HK-2 (cell line): ENCODE data around the gene VAV2.

Experiments
- DNase-seq: peaks from one replicate; pipeline ENCODE4 v3.0.0-alpha.2; 2018; ENCODE audit not compliant: unreplicated experiment

The VAV2 gene

DNA sequence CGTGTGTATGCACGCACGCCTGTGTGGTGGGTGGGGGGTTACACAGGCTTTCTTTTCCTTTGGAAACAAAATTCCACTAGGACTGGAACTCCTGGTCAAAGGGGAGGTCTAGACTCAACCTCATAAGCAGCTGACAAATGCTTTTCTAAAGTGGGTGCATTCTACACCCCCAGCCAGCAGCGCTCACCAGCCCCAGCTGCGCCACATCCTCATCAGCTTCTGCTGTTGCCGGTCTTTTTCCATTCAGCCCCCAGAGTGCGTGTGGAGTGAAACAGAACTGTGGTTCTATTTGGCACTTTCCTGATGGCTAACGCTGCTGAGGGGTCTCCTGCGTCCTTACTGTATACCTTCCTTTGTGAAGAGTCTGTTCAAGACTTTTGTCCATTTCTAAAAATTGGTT lies 176.3 kb downstream of the VAV2 start:
- DNase-seq: no peak

DNA sequence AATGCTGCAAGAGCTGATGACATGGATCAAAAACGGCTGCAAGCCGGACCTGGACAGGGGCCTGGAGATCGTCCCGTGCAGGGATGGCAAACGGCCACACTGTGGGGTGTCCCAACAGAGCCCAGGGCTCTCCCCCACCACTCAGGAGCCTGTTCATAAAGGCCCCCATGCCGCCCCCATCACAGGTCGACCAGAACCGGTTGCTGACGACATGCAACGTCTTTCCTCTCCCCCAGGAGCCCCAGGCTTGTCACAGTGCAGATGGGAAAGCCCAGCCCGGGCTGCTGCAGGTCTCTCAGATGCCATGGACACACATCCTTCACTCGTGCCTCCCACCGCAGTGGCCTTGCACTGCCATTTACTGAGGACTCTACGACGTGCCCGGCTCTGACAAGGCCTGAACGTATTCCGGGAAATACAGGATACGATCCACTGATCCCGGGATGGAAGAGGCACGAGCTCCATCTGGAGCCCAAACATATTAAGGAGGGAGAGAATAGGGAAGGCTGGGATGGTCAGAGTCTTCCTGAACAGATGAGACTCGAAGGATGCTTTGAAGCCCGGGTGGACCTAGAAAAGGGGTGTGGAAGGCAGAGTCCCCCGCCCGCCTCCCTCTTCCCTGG lies 177.4 kb downstream of the VAV2 start:
- DNase-seq: no peak

DNA sequence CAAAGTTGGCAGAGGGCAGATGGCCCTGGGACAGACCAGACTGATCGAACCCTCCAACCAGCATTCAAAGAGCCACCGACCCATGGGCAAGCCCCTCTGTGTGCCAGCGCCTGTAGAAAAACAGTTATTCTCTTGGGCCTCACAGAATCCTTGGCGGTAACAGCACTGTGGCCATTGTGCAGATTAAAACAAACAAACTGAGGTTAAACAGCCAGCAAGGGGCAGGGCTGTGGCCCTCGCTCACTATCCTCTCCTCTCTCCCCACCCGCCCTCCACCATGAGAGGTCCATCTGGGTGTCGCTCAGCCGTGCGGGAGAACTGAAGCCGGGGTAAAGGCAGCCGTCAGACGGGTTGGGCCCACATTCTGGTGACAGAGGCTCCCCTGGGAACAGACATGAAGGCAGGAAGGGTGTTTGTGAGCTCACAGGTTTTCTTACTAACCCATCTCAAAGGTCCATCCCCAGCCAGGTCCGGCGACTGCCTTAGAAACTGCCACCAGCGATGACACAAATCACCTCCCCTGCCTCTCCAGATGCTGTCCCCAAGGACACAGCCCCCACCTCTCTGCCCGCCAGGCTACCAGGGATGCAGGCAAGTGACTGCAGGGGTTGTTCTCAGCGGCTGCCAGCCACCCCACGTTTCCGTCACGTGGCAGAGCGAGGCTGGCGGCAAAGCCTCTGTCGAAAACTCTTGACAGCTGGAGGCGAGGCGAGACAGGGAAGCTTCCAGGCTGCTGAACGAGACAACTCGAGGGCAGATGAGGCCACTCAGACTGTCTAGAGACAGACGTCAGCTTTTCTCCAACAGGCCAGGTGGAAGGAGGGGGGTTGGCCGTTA lies 178.2 kb downstream of the VAV2 start:
- no peak for DNase-seq

DNA sequence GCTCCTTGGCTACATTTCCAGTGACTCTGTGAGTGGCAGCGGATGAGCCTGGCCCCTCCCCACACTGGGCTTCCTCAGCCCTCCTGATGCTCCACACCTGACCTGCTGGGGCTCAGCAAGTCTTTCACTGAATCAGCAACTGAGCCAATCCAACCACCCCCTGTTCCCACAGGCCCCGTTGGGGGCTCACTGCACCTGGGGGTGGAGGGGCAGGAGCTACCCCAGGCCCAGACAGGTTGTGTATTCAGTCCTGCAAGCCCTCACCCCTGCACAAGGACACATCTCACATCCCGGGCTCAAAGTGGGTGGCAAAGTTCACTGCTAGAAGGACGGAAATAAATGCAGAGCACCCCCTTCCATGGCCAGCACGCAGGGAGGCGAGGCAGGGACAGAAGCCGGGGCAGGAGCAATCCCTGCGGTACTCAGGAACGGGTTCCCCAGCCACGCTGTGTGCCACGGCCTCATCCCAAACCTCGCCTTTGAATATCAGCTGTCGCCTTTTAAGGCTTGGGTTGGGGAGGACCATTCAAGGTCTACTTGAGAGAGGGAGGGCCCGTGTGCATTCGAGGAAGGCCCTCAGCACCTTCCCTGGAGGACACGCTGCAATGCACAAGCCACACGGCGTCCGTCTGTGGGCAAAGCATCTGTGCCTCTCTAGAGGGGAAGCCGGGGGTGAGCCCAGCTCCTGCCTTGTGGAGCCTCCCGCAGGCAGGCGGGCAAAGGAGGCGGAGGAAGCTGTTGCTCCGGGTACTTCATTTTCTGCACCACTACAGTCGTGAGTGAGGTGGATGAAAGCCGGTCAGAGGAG lies 179.0 kb downstream of the VAV2 start:
- DNase-seq: no peak

DNA sequence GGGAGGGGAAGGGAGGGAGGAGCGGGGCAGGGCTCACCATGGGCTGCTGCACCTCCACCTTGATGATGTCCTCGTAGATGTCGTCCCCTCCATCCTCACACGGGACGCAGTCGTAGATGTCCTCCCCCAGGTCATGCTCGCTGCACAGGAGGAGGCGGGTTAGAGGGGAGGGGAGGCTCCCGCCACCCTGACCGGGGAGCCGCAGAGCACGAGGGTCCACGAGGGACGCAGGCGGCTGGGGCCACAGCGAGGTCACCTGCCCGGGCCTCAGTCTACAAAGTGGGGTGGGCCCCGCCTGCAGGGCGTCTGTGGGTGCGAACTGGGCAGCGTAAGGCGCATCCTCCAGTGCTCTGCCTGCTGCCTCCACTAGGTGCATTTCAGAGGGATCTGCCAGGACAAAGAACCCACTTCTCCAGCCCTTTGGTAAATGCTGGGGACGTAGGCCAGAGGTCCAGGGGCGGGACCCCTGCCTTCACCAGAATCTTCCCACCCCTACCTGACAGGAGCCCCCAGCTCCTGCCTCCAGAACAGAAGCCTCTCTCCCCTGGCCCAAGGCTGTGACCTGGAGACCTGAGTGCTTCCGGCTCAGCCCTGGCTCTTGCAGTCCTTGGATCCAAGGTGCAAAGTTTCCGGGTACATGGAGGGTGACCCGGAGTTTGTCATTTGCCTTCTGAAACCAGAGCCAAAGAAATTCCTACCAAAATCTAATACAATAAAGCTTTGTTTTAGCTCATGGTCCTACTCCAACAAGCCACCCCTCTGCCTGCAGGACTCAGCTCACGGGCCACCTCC lies 179.9 kb downstream of the VAV2 start:
- no peak for DNase-seq

DNA sequence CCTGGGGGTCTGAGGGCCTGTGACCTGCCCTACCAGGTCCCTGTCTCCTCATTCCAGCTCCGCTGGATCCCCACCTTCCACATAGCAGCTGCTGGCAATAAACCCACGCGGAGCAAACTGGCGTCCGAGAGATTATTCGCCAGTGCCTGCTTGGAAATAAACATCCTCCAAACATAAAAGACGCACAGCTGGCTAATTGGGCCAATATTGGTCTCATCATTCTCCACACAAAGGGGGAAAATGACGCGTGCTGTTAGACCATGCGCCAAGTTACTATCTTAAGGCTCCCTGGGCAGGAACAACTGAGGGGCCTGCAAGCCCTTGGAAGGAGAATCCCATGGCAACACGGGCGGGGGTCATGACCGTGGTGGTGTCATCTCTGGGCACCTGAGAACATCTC lies 180.7 kb downstream of the VAV2 start:
- DNase-seq: no peak

DNA sequence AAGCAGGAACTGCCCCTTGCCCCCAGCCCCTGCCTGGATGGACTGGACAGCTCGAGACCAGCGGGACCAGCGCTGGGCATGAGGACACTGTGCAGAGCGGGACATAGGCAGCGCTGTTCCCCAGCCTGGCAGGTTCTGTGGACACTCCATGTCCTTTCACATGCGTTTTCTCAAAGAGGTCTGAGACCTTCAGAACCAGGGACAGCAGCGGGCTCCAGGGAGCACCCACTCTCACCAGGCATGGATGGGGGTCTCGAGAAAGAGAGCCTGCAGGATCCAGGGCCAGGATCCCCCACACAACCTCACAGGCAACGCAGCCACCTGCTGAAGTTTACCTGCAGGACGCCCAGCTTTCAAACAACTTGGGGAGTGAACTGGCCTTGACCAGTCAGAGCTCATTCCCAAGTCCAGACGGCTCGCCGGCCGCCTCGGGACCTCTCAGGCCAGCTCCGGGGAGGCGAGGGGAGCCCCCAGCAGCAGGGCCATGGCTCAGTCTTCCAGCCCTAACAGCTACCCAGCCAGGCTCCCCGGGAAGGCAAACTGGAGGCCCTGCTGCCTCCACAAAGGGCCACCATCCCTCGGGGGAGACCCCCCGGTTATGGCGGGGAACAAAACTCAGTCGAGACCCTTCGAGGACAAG lies 181.4 kb downstream of the VAV2 start:
- DNase-seq: no peak

DNA sequence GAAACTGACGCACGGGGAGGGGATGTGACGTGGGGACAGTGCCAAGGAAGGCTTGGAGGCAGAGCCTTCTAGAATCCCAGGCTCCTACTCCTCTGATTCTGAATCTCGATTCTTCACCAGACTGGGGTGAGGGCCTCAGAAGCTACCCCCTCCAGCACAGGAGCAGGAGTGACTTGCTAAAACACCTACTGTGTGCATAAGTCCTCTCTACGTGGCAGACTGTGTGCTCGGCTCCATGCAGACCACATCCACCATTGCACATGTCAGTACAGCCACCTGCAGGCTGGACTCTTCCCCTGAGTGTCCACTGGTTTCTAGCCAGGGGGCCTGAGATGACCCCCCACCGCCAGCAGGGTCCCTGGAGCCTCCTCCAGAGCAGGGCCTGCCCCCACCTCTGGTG lies 182.8 kb downstream of the VAV2 start:
- DNase-seq: no peak

DNA sequence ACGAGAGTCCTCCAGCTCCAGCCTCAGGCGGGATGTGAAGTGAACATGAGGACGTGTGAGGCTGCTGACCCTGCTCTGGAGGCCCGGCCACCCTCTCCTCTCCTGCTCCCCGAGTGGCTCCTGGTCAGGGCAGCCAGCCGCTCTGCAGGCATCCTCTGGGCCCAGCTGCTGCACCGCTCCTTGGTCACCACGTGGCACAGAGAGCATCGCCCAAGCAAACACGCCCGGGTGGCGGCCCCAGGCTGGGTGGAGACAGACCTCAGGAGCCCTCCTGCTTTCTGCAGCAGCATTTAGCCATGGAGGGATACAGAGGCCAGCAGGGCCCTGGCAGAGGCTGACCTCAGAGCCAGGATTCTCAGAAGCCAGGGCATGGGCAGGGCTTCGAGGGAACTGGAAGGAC lies 184.3 kb downstream of the VAV2 start:
- DNase-seq: no peak

DNA sequence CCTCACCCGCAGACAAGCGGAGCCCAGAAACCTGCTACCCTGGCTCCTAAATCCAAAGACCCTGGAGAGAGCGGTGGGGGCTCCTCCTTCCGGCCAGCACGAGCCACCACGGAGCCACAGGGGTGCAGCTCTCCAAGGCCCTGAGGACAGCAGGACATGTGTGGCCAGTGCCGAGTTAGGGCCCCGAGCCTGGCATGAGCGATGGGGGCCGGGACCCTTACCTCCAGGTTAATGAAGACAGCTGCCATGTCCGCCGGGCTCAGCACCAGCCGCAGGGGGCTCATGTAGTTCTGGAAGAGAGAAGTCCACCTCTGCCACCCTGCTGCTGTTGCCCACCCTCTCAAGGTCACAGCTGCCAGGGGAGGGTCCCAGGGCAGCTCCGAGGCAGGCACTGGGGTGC lies 185.1 kb downstream of the VAV2 start:
- DNase-seq: no peak

DNA sequence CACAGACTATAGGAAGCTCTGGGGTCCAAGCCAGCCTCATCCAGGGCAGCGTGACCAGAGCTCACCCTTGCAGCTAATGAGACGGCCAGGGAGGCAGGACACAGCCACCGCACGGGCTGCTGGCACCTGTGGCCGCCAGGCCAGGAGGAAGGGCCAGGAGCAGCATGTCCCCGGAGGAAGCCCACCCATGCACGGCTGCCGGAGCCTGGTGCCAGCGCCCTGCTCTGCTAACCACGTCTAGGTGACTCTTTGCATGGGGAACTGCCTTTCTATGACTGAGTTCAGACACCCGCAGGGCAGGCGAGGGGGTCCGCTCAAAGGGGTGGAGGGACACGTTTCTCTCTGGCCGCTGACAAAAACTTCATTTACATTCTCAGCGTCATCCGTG lies 185.5 kb downstream of the VAV2 start:
- DNase-seq: no peak

DNA sequence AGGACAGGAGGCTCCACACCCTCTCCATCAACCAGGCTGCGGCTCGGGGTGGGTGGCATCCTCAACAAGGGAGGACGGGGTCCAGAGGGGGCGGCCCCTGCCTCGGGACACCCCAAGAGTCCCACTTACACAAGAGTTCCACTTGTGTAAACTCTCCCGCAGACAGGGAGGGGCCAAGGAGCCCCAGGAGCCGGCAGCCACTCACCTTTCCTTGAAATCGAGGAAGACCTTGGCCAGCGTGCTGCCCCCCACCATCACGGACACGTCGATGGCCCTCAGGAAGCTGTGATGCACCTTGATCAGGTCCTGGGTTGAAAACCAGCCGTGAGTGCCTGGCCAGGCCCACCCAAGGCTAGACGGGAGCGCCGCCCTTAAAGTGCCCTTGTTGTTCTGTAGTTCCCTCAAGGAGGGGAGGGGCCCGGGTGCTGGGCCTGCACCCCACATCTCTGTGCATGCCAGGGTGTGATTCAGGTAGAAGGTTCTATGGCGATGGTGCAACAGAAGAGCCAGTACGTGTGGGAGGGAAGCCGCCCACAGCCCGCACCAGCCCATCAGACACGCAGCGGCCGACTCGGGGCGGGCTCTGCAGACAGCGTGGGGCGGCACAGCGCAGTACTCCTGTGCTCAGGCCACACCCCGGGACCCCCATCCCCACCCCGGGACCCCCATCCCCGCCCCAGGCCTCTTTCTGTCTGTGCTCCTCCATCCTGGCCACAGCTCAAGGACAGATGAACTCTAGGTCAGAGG lies 186.1 kb downstream of the VAV2 start:
- DNase-seq: no peak

DNA sequence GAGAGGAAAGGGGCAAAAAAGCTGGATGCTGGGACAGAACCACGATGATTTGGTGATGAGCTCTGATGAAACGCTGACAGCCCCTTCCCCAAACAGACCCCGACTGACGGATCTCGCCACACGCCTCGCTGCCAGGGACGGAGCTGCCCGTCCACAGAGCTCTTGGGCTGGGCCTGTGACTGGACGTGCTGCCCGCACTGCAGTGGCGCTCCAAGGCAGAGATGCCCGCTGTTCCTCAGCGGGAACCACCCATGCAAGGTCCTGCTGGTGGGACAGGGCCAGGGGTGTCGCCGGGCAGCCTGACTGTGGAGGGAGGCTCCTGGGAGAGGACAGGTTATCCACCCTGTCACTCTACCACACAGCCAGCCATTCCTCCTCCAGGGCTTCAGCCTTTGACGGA lies 187.9 kb downstream of the VAV2 start:
- no peak for DNase-seq

DNA sequence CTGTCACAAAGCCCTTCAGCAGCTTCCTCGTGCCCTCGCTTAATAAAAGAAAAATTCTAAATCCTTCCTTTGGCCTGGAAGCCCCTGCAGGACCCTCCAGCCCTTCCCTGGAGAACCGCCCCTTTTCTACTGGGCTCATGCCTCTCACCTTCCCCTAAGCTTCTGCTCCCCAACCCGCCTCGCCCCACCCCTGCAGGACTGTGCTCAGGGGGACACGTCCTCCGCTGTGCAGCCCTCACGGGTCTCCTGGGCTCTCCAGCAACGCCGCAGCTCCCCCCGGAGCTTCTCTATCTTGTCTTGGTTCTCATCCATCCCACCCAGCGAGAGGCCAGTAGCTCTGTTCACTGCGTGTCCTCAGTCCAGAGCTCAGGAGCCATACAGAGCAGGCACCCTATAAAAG lies 188.4 kb downstream of the VAV2 start:
- DNase-seq: no peak

DNA sequence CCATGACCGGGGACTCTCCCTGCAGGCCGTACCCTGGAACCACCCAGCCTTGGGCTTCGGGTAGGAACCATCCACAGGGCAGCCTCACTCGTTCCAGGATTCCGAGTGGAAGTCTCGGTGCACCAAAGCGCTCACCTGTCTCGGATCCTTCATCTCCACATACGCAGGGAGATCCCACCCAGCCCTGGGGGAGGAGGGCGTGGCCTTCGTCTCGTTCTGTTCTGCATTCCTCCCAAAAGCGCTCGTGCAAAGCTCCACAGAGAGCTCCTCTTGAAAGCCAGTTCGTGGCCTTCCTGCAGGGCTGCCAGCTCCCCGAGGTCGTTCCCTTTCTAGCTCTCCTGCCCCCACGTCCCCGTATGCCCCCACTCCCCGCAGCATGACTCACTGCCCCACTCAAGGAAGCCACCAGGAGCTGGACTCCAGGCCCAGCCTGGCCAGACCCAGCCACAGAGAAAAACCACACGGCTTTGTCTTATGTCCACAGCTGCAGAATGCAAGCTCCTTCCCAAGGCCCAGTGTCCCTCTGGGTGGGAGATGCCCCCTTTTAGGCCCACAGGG lies 189.0 kb downstream of the VAV2 start:
- no peak for DNase-seq

DNA sequence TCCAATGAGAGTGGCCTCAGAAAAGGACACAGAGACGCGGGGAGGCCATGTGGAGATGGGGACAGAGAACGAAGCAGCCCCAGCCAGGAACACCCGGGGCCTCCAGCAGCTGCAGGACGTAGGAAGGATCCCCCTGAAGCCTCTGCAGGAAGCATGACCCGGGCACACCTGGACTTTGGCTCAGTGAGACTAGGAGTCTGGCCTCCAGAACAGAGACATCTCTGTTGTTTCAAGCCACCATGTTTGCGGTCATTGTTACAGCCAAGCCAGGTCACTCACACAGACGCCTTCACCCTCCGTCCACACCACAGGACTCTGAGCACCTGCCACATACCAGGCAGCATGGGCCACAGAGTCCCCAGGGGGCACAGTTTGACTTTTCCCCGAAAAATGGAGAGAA lies 190.4 kb downstream of the VAV2 start:
- DNase-seq: no peak

DNA sequence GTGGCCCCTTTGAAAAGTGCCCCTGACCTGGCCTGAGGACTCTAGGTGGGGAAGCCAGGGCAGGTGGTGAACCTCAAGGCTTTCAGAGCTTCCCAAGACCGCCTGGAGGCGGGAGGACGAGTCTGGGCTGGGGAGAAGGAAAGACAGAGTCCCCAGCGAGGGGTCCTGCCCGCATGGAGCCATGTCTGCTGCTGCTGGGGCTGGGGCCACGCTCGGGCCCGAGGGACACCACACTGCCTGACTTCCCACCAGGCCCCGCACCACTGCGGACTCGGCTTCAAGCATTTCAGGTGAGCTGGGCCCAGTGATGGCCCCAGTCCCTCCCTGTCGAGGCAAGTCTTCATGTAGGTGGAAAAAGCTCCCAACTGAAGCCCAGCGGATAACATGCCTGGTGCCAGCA lies 191.9 kb downstream of the VAV2 start:
- DNase-seq: no peak

DNA sequence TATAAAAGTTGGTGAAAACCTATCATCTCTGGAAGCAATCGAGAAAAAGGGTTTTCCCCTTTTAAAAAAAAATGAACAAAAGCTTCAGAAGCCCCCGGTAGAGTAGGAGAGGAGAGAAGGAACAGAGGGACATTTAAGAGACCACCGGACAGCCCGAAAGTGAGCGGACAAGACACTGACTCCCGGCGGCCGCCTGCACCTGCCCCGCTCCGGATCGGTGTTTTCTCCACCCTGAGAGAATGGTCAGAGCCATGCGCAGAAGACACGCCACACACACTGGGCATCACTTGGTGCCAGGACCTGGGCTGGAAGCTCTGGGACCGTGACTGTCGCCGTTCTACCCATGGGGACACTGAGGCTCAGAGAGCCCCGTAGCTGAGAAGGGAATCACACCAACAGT lies 192.4 kb downstream of the VAV2 start:
- no peak for DNase-seq

DNA sequence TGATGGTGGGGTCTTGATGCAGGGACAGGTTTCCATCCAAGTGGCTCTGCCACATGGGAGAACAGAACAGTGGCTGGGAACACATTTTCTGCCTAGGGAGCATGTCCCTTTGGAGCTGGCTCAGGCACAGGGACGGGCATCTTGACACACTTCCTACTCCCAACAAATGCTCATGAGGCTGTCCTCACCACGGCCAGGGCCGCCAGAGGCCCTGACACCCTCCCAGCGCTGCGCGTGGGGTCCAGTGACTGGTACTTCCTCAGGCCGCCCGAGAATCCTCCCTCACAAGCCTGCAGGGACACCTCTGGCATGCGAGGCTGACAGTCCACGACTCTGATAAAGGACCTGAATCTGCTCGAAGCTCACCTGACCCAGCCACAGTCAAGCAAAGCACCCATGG lies 193.0 kb downstream of the VAV2 start:
- no peak for DNase-seq

DNA sequence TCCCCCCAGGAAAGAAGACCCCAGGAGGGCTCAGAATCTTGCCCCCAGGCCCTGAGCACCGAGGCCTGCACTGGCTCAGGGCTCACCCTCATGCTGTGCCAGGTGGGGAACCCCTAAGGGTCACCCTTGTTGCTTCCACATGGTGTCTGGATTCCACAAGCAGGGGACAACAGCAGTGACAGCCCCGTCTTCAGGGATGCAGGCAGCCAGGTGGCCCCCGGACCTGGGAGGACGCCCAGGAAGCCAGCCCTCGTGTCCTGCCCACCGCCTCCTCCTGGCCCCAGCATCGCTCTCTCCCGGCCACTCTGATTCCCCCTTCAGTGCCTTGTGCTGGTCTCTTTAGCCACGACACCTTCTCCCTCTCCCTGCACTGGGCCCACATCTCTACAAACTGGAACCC lies 194.0 kb downstream of the VAV2 start:
- DNase-seq: no peak
